ENCODE data around the gene PTGES3L.
A peak's percentile ranks its signal among the peaks of the same experiment; 100 is the strongest.

The PTGES3L gene

GRCh38 chr17:42950044-42950783, 29.7 kb downstream of the PTGES3L start:
- ATAC-seq (ENCODE audit: low read depth) (no peak), DNase-seq (ENCODE audit: low spot score) (no peak)
- Histone ChIP-seq H3K27ac (ENCODE audit: poor library complexity, severe bottlenecking) (no peak overlapping the region), H3K9me3 (ENCODE audit: severe bottlenecking) (no peaks in the 10 kb centered on the region), H3K4me3 (ENCODE audit: severe bottlenecking) (no peak overlapping the region), H3K36me3 (ENCODE audit: low read depth) (peaks cover 40% of the 10 kb centered on the region), H3K4me1 (ENCODE audit: insufficient read depth, poor library complexity, severe bottlenecking) (no peaks in the 10 kb centered on the region), H3K27me3 (ENCODE audit: insufficient read depth, poor library complexity, severe bottlenecking) (no peaks in the 10 kb centered on the region)
- TF ChIP-seq CTCF (IDR thresholded peaks at IDR 0.05; ENCODE audit: poor library complexity, severe bottlenecking), result no peak

- no peaks in the 10 kb centered on the region for H3K4me1 ChIP-seq (ENCODE audit: insufficient read depth, poor library complexity, severe bottlenecking)
- no peak for TF ChIP-seq CTCF (IDR thresholded peaks at IDR 0.05; ENCODE audit: poor library complexity, severe bottlenecking)
- ATAC-seq (ENCODE audit: low read depth) (no peak), DNase-seq (ENCODE audit: low spot score) (no peak)
- H3K27me3 ChIP-seq (ENCODE audit: insufficient read depth, poor library complexity, severe bottlenecking), result no peaks in the 10 kb centered on the region
- H3K4me3 ChIP-seq (ENCODE audit: severe bottlenecking), result no peak overlapping the region
- H3K9me3 ChIP-seq (ENCODE audit: severe bottlenecking), result no peaks in the 10 kb centered on the region
- H3K27ac ChIP-seq (ENCODE audit: poor library complexity, severe bottlenecking), result no peak overlapping the region
- H3K36me3 ChIP-seq (ENCODE audit: low read depth), result peaks cover 17% of the 10 kb centered on the region
Measured at GRCh38 chr17:42946812-42947211, 33.1 kb downstream of the PTGES3L start.

GRCh38 chr17:42944211-42944610, 35.7 kb downstream of the PTGES3L start:
- no peaks in the 10 kb centered on the region for H3K27me3 ChIP-seq (ENCODE audit: insufficient read depth, poor library complexity, severe bottlenecking)

GRCh38 chr17:42937712-42938596, 41.9 kb downstream of the PTGES3L start:
- DNase-seq (ENCODE audit: low spot score) (no peak), ATAC-seq (ENCODE audit: low read depth) (peak; percentile 70; the same call in 1 of the 3 replicates)
- no peaks in the 10 kb centered on the region for H3K36me3 ChIP-seq (ENCODE audit: low read depth)

More at GRCh38 chr17:42944211-42944610, 35.7 kb downstream of the PTGES3L start:
- Histone ChIP-seq H3K4me1 (ENCODE audit: insufficient read depth, poor library complexity, severe bottlenecking) (no peaks in the 10 kb centered on the region), H3K36me3 (ENCODE audit: low read depth) (peaks cover 4% of the 10 kb centered on the region; the same call in 1 of the 2 replicates), H3K27ac (ENCODE audit: poor library complexity, severe bottlenecking) (no peak overlapping the region), H3K9me3 (ENCODE audit: severe bottlenecking) (no peaks in the 10 kb centered on the region), H3K4me3 (ENCODE audit: severe bottlenecking) (no peak overlapping the region)
- TF ChIP-seq CTCF (IDR thresholded peaks at IDR 0.05; ENCODE audit: poor library complexity, severe bottlenecking), result no peak
- DNase-seq (ENCODE audit: low spot score) (no peak), ATAC-seq (ENCODE audit: low read depth) (no peak)

More at GRCh38 chr17:42937712-42938596, 41.9 kb downstream of the PTGES3L start:
- peak; percentile 82 for TF ChIP-seq CTCF (IDR thresholded peaks at IDR 0.05; ENCODE audit: poor library complexity, severe bottlenecking)
- Histone ChIP-seq H3K27me3 (ENCODE audit: insufficient read depth, poor library complexity, severe bottlenecking) (no peaks in the 10 kb centered on the region), H3K4me3 (ENCODE audit: severe bottlenecking) (no peak overlapping the region), H3K27ac (ENCODE audit: poor library complexity, severe bottlenecking) (no peak overlapping the region), H3K4me1 (ENCODE audit: insufficient read depth, poor library complexity, severe bottlenecking) (no peaks in the 10 kb centered on the region), H3K9me3 (ENCODE audit: severe bottlenecking) (no peaks in the 10 kb centered on the region)
